HepG2 (cell line): Measurements from ENCODE around the gene INA. TPM values are rescaled to one million over a fixed set of nuclear protein-coding genes. Genes with fewer than 3 reads are reported as not detected.

Experiments
- HNF4A ChIP-seq: sonication (generic); formaldehyde crosslinking; IDR thresholded peaks from 2 replicates; pipeline ENCODE4 v1.4.0; 2020; ENCODE audit warnings: missing genetic modification reagents
- HOXA3 ChIP-seq: sonication (generic); formaldehyde crosslinking; IDR thresholded peaks from 2 replicates; pipeline ENCODE4 v1.5.0; 2020; ENCODE audit warnings: missing genetic modification reagents
- KMT2B ChIP-seq: IDR thresholded peaks from 2 replicates; pipeline ENCODE4 v1.6.1; 2016; ENCODE audit warnings: missing genetic modification reagents, missing compliant biosample characterization
- MIER2 ChIP-seq: IDR thresholded peaks from 2 replicates; pipeline ENCODE4 v1.6.1; 2016; ENCODE audit warnings: missing biosample characterization, missing genetic modification reagents
- SOX13 ChIP-seq, 3 experiments: fragments of 450-650 bp in 1 of 3; sonication (generic) in 1 of 3; formaldehyde crosslinking in 1 of 3; IDR thresholded peaks in 2 of 3; conservative IDR thresholded peaks in 1 of 3; 2 replicates each; pipeline versions ENCODE4 v1.5.0 to v1.6.1; 2016 to 2020; ENCODE audit warnings: antibody characterized with exemption in 1 of 3, mild to moderate bottlenecking in 1 of 3, missing compliant biosample characterization in 1 of 3, missing genetic modification reagents in 1 of 3, moderate library complexity in 1 of 3
- TAF1 ChIP-seq: sonication (generic); formaldehyde crosslinking; IDR thresholded peaks from 2 replicates; pipeline ENCODE4 v1.4.0; 2020; ENCODE audit warnings: missing genetic modification reagents
- ZFP1 ChIP-seq: IDR thresholded peaks from 2 replicates; pipeline ENCODE4 v1.6.1; 2016
- ZMYM4 ChIP-seq: sonication (generic); formaldehyde crosslinking; IDR thresholded peaks from 2 replicates; pipeline ENCODE4 v1.8.1; 2023; ENCODE audit warnings: mild to moderate bottlenecking, missing genetic modification reagents
- ZNF546 ChIP-seq: sonication (generic); formaldehyde crosslinking; conservative IDR thresholded peaks from 2 replicates; pipeline ENCODE4 v1.8.1; 2023; ENCODE audit warnings: mild to moderate bottlenecking, missing genetic modification reagents
- ZNF558 ChIP-seq: sonication (generic); formaldehyde crosslinking; IDR thresholded peaks from 2 replicates; pipeline ENCODE4 v1.9.0; 2022; ENCODE audit warnings: mild to moderate bottlenecking, missing genetic modification reagents, borderline replicate concordance
- polyA plus RNA-seq, 8 experiments: library from polyadenylated mRNA; depleted of rRNA in 3 of 8; stranded (reverse) in 7 of 8; unstranded in 1 of 8; fragments of >200 nt; fragmentation: Illumina TruSeq in 4 of 8; extraction: Trizol in 4 of 8; gene quantifications; 2 replicates each; pipeline versions ENCODE4 v1.2.1 to v1.2.3, GENCODE V29; 2011 to 2016; ENCODE audit warnings: low read depth in 4 of 8, missing spikeins in 1 of 8, mixed read lengths in 1 of 8; ENCODE audit not compliant: insufficient read depth in 1 of 8
- total RNA-seq, 5 experiments: library from RNA; depleted of rRNA; stranded (reverse); fragments of >200 nt; fragmentation: Illumina TruSeq; extraction: Trizol; gene quantifications; 2 replicates each; pipeline ENCODE4 v1.2.3, GENCODE V29; 2016; ENCODE audit warnings: low read depth in 1 of 5
- TF ChIP-seq, protein P1 (sequence below), 2 experiments: sonication (generic) in 1 of 2; formaldehyde crosslinking in 1 of 2; IDR thresholded peaks; 2 replicates each; pipeline versions ENCODE4 v1.4.0 to v1.6.1; 2018 to 2020; ENCODE audit warnings: missing genetic modification reagents in 2 of 2, borderline replicate concordance in 1 of 2, low read depth in 1 of 2, mild to moderate bottlenecking in 1 of 2, missing biosample characterization in 1 of 2
- TF ChIP-seq, protein P2 (sequence below): sonication (generic); formaldehyde crosslinking; IDR thresholded peaks from 2 replicates; pipeline ENCODE4 v1.4.0; 2020; ENCODE audit warnings: missing genetic modification reagents
- TF ChIP-seq, protein P3 (sequence below): sonication (generic); formaldehyde crosslinking; IDR thresholded peaks from 2 replicates; pipeline ENCODE4 v1.5.0; 2020; ENCODE audit warnings: missing genetic modification reagents
- TF ChIP-seq, protein P4 (sequence below): sonication (generic); formaldehyde crosslinking; IDR thresholded peaks from 2 replicates; pipeline ENCODE4 v1.9.0; 2022; ENCODE audit warnings: missing genetic modification reagents, mild to moderate bottlenecking, borderline replicate concordance
- TF ChIP-seq, protein P5 (sequence below): sonication (generic); formaldehyde crosslinking; IDR thresholded peaks from 2 replicates; pipeline ENCODE4 v1.5.0; 2020; ENCODE audit warnings: missing genetic modification reagents, mild to moderate bottlenecking, borderline replicate concordance
- TF ChIP-seq, protein P6 (sequence below): fragments of 450-650 bp; IDR thresholded peaks from 2 replicates; pipeline ENCODE4 v1.6.1; 2017; ENCODE audit warnings: mild to moderate bottlenecking

Gene INA
- total and polyA plus RNA-seq, 2 of the 13 experiments (the other 11 are each of a cell fraction or from before 2014, with no cell fraction given): 0.04 to 0.13 TPM

DNA sequence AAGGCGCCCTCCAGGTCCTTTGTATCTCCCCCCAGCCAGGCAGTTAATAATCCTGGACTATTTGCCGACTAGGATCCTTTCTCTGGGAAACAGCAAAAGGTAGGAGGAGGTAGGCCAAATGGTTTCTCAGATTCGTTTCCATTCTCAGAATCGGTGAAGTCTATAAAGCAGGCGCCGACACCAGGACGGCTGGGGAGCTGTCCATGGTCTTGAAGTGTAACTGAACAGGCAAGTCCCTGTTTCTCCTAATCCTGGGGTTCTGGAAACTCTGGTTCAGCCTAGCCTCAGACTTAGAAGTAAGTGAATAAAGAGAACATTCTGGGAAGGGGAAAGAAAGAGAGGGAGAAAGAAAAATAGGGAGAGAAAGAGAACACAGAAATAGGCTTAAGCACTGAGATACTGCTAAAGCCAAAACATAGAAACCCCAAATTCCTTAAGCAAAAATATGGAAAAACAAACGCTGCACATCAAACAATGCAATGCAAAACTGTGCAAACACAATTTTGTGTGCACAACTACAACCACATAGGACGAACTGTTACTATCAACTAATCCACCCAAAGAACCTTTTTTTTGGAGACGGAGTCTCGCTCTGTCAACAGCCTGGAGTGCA, 11.1 kb upstream of the INA start (continued):
- TF ChIP-seq, protein P1, sequence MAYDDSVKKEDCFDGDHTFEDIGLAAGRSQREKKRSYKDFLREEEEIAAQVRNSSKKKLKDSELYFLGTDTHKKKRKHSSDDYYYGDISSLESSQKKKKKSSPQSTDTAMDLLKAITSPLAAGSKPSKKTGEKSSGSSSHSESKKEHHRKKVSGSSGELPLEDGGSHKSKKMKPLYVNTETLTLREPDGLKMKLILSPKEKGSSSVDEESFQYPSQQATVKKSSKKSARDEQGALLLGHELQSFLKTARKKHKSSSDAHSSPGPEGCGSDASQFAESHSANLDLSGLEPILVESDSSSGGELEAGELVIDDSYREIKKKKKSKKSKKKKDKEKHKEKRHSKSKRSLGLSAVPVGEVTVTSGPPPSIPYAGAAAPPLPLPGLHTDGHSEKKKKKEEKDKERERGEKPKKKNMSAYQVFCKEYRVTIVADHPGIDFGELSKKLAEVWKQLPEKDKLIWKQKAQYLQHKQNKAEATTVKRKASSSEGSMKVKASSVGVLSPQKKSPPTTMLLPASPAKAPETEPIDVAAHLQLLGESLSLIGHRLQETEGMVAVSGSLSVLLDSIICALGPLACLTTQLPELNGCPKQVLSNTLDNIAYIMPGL (CRISPR knock-in tag; IDR thresholded peaks at IDR 0.05; ENCODE audit: borderline replicate concordance in 1 of 2, low read depth in 1 of 2): peak in 1 of 2 experiments; percentile 42; a peak in 1 of 4 replicates
- TF ChIP-seq KMT2B (0 out of 2 replicates have a peak, but pooled peaks have one; percentile 44), ZMYM4 (CRISPR knock-in tag) (peak; percentile 47; the same call in 1 of the 2 replicates), HOXA3 (CRISPR knock-in tag) (peak; percentile 39; the same call in 1 of the 2 replicates), ZFP1 (peak; percentile 40; the same call in 1 of the 2 replicates), HNF4A (no peak), ZNF558 (CRISPR knock-in tag) (peak; percentile 50; the same call in 1 of the 2 replicates), TAF1 (no peak), ZNF546 (CRISPR knock-in tag) (0 out of 2 replicates have a peak, but pooled peaks have one; percentile 32), SOX13 (IDR thresholded peaks at IDR 0.05) (no peak), SOX13 (CRISPR knock-in tag; conservative IDR thresholded peaks at IDR 0.05 in 1 of 2, IDR thresholded peaks at IDR 0.05 in 1 of 2) (0 out of 4 replicates have a peak, but pooled peaks of 1 of the 2 experiments have one; percentile 27), MIER2 (CRISPR knock-in tag) (peak; percentile 99)
- TF ChIP-seq, protein P2, sequence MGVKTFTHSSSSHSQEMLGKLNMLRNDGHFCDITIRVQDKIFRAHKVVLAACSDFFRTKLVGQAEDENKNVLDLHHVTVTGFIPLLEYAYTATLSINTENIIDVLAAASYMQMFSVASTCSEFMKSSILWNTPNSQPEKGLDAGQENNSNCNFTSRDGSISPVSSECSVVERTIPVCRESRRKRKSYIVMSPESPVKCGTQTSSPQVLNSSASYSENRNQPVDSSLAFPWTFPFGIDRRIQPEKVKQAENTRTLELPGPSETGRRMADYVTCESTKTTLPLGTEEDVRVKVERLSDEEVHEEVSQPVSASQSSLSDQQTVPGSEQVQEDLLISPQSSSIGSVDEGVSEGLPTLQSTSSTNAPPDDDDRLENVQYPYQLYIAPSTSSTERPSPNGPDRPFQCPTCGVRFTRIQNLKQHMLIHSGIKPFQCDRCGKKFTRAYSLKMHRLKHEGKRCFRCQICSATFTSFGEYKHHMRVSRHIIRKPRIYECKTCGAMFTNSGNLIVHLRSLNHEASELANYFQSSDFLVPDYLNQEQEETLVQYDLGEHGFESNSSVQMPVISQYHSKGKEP: peak; percentile 96
- TF ChIP-seq, protein P3, sequence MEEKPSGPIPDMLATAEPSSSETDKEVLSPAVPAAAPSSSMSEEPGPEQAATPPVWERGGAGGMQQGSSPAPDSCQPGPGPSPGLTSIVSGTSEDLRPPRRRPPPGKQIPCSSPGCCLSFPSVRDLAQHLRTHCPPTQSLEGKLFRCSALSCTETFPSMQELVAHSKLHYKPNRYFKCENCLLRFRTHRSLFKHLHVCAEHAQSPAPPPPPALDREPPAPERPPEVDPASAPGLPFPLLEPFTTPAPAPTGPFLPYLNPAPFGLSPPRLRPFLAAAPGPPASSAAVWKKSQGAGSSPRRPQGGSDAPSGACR (CRISPR knock-in tag): 0 out of 2 replicates have a peak, but pooled peaks have one; percentile 47
- TF ChIP-seq, protein P4, sequence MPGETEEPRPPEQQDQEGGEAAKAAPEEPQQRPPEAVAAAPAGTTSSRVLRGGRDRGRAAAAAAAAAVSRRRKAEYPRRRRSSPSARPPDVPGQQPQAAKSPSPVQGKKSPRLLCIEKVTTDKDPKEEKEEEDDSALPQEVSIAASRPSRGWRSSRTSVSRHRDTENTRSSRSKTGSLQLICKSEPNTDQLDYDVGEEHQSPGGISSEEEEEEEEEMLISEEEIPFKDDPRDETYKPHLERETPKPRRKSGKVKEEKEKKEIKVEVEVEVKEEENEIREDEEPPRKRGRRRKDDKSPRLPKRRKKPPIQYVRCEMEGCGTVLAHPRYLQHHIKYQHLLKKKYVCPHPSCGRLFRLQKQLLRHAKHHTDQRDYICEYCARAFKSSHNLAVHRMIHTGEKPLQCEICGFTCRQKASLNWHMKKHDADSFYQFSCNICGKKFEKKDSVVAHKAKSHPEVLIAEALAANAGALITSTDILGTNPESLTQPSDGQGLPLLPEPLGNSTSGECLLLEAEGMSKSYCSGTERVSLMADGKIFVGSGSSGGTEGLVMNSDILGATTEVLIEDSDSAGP (CRISPR knock-in tag): no peak
- TF ChIP-seq, protein P5, sequence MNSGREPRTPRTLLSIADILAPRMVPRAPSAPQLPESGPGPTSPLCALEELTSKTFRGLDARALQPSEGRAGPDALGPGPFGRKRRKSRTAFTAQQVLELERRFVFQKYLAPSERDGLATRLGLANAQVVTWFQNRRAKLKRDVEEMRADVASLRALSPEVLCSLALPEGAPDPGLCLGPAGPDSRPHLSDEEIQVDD: no peak
- TF ChIP-seq, protein P6, sequence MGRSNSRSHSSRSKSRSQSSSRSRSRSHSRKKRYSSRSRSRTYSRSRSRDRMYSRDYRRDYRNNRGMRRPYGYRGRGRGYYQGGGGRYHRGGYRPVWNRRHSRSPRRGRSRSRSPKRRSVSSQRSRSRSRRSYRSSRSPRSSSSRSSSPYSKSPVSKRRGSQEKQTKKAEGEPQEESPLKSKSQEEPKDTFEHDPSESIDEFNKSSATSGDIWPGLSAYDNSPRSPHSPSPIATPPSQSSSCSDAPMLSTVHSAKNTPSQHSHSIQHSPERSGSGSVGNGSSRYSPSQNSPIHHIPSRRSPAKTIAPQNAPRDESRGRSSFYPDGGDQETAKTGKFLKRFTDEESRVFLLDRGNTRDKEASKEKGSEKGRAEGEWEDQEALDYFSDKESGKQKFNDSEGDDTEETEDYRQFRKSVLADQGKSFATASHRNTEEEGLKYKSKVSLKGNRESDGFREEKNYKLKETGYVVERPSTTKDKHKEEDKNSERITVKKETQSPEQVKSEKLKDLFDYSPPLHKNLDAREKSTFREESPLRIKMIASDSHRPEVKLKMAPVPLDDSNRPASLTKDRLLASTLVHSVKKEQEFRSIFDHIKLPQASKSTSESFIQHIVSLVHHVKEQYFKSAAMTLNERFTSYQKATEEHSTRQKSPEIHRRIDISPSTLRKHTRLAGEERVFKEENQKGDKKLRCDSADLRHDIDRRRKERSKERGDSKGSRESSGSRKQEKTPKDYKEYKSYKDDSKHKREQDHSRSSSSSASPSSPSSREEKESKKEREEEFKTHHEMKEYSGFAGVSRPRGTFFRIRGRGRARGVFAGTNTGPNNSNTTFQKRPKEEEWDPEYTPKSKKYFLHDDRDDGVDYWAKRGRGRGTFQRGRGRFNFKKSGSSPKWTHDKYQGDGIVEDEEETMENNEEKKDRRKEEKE: no peak
